GM18502 (cell line): ENCODE results near the gene PRUNE1.

Experiments used
- ATAC-seq: cut with Tn5 transposase; IDR thresholded peaks from one replicate; pipeline ENCODE4 v1.9.1; 2021; ENCODE audit warnings: mild to moderate bottlenecking; ENCODE audit not compliant: unreplicated experiment, poor library complexity

Gene PRUNE1

GRCh38 chr1:150976879-150977694 is 31.2 kb upstream of the PRUNE1 start:
- no peak for ATAC-seq

- ATAC-seq: no peak
Observed at GRCh38 chr1:150979092-150980056, 28.9 kb upstream of the PRUNE1 start.

- ATAC-seq: no peak
Observed at GRCh38 chr1:150981177-150981804, 27.0 kb upstream of the PRUNE1 start.

- ATAC-seq: no peak
Observed at GRCh38 chr1:150981805-150982712, 26.2 kb upstream of the PRUNE1 start, which contains the start of gene ANXA9. Gene ANXA9 (plus strand): TSS chr1:150982292. CDS start chr1:150983106, 814 bp downstream.

- ATAC-seq: no peak
Observed at GRCh38 chr1:150985179-150985825, 22.9 kb upstream of the PRUNE1 start.

- ATAC-seq: no peak
Observed at GRCh38 chr1:150987924-150988323, 20.3 kb upstream of the PRUNE1 start.

GRCh38 chr1:150992626-150993025 is 15.6 kb upstream of the PRUNE1 start:
- ATAC-seq: no peak

- ATAC-seq: no peak
Observed at GRCh38 chr1:150994248-150994647, 14.0 kb upstream of the PRUNE1 start.

GRCh38 chr1:150995460-150995859 is 12.8 kb upstream of the PRUNE1 start:
- no peak for ATAC-seq

GRCh38 chr1:150995896-150996295 is 12.4 kb upstream of the PRUNE1 start:
- no peak for ATAC-seq

GRCh38 chr1:150997126-150997872 is 10.9 kb upstream of the PRUNE1 start:
- no peak for ATAC-seq

- ATAC-seq: no peak
Observed at GRCh38 chr1:150997949-150998348, 10.3 kb upstream of the PRUNE1 start.

GRCh38 chr1:150999051-150999674 is 9.1 kb upstream of the PRUNE1 start:
- no peak for ATAC-seq

- ATAC-seq: no peak
Observed at GRCh38 chr1:150999926-151000325, 8.3 kb upstream of the PRUNE1 start.

- ATAC-seq: no peak
Observed at GRCh38 chr1:151000408-151000807, 7.8 kb upstream of the PRUNE1 start.

- ATAC-seq: no peak
Observed at GRCh38 chr1:151001602-151002001, 6.6 kb upstream of the PRUNE1 start.

- no peak for ATAC-seq
Observed at GRCh38 chr1:151002051-151002450, 6.2 kb upstream of the PRUNE1 start.

- ATAC-seq: no peak
Observed at GRCh38 chr1:151002611-151003010, 5.6 kb upstream of the PRUNE1 start.
